ENCODE results near the gene MAN2B2.
A peak's percentile ranks its signal among the peaks of the same experiment; 100 is the strongest.

Gene MAN2B2

DNA sequence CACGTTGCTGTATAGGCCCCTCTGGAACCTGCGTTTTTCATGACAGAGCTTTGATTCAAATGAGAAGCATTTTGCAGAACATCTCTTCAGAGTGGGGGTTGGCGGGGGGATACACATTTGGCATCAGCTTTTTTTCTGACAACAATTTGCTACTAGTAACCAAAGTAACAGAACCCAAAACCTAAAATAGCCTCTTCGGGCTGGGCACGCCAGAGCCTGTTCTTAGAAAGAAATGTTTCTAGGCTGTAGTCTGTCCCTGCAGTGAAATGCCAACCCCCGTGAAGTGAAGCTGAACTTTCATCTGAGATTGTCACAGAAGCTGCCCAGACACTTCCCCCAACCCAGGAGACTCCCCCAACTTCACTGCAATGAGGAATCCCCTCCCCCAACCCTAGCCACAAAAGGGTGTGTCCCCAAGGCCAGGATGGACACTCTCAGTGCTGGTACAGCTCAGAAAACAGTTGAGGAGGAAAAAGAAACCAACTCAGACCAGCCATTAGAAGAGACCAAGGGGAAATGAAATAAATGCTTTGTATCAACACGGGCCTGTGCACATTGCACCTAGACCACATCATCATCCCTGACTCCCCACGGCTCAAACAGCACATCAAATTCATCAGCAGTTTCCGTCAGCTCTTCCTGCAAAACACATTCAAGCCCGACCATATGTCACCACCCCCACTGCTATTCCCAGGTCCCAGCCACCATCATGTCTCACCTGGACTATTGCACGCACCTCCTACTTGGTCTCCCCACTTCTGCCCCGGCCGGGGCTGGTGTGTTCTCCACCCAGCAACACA, 8.4 kb upstream of the MAN2B2 start:
- no peak for DNase-seq (ENCODE audit: low read depth)
- TF ChIP-seq, protein P1, sequence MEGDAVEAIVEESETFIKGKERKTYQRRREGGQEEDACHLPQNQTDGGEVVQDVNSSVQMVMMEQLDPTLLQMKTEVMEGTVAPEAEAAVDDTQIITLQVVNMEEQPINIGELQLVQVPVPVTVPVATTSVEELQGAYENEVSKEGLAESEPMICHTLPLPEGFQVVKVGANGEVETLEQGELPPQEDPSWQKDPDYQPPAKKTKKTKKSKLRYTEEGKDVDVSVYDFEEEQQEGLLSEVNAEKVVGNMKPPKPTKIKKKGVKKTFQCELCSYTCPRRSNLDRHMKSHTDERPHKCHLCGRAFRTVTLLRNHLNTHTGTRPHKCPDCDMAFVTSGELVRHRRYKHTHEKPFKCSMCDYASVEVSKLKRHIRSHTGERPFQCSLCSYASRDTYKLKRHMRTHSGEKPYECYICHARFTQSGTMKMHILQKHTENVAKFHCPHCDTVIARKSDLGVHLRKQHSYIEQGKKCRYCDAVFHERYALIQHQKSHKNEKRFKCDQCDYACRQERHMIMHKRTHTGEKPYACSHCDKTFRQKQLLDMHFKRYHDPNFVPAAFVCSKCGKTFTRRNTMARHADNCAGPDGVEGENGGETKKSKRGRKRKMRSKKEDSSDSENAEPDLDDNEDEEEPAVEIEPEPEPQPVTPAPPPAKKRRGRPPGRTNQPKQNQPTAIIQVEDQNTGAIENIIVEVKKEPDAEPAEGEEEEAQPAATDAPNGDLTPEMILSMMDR (conservative IDR thresholded peaks at IDR 0.05; ENCODE audit: low read depth, low read length) = no peak
- H3K4me3 ChIP-seq (ENCODE audit: low read length) = no peak overlapping the region

- no peak for DNase-seq (ENCODE audit: low read depth)
- no peak overlapping the region for H3K4me3 ChIP-seq (ENCODE audit: low read length)
- TF ChIP-seq, protein P1 (conservative IDR thresholded peaks at IDR 0.05; ENCODE audit: low read depth, low read length) = no peak
Measured at GRCh38 chr4:6567218-6567617, 7.8 kb upstream of the MAN2B2 start.

GRCh38 chr4:6568148-6568547, 6.8 kb upstream of the MAN2B2 start:
- TF ChIP-seq, protein P1 (conservative IDR thresholded peaks at IDR 0.05; ENCODE audit: low read depth, low read length) = no peak
- no peak for DNase-seq (ENCODE audit: low read depth)

DNA sequence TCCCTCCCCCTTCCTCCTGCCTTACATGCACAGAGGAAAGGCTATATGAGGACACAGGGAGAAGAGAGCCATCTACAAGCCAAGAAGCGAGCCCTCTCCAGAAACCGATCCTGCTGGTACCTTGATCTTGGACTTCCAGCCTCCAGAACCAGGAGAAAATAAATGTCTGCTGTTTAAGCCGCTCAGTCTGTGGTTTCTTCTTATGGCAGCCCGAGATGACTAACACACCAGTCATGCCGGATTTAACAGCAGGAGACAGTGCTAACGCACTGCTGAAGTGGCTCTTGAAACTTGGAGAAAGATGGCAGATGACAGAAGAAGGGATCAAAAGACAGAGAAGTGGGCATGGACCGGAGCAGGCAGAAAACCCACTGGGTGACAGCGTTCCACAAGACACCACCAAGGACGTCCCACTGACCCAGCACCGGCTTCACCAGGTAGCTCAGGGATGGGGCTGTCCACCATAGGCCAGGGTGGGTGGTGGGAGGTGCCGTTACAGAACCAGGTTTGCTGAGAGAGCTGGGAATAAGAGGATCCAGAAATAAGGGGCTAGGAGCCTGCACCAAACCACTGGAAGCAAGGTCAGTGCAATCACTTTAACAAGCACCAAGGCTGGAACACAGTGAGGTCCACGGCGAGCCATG, 6.2 kb upstream of the MAN2B2 start:
- peak; percentile 63 for DNase-seq (ENCODE audit: low read depth)
- TF ChIP-seq, protein P1 (conservative IDR thresholded peaks at IDR 0.05; ENCODE audit: low read depth, low read length) = no peak
- H3K4me3 ChIP-seq (ENCODE audit: low read length) = no peak overlapping the region

More at GRCh38 chr4:6568148-6568547, 6.8 kb upstream of the MAN2B2 start:
- H3K4me3 ChIP-seq (ENCODE audit: low read length) = no peak overlapping the region

GRCh38 chr4:6571608-6572007, 3.4 kb upstream of the MAN2B2 start:
- no peak for DNase-seq (ENCODE audit: low read depth)
- TF ChIP-seq, protein P1 (conservative IDR thresholded peaks at IDR 0.05; ENCODE audit: low read depth, low read length) = no peak
- no peak overlapping the region for H3K4me3 ChIP-seq (ENCODE audit: low read length)

- no peak for DNase-seq (ENCODE audit: low read depth)
- TF ChIP-seq, protein P1 (conservative IDR thresholded peaks at IDR 0.05; ENCODE audit: low read depth, low read length) = no peak
Measured at GRCh38 chr4:6573551-6573950, 1.4 kb upstream of the MAN2B2 start.

More at GRCh38 chr4:6573551-6573950, 1.4 kb upstream of the MAN2B2 start:
- H3K4me3 ChIP-seq (ENCODE audit: low read length) = no peak overlapping the region

Measured in retinal pigment epithelial cell (primary cell).